HepG2 (cell line): ENCODE measurements around the gene RANBP3. TPM values are rescaled to one million over a fixed set of nuclear protein-coding genes. Genes with fewer than 3 reads are reported as not detected.

Experiments used
- BCL6 ChIP-seq: IDR thresholded peaks from 2 replicates; pipeline ENCODE4 v1.6.1; 2016; ENCODE audit warnings: missing genetic modification reagents, missing compliant biosample characterization
- CEBPB ChIP-seq: IDR thresholded peaks from 2 replicates; pipeline ENCODE4 v1.6.1; 2011; ENCODE audit warnings: low read depth, low read length, improper control_type of control experiment, borderline replicate concordance
- ERF ChIP-seq: IDR thresholded peaks from 2 replicates; pipeline ENCODE4 v1.6.1; 2018; ENCODE audit warnings: missing biosample characterization, missing genetic modification reagents
- FOSL1 ChIP-seq: sonication (generic); formaldehyde crosslinking; IDR thresholded peaks from 2 replicates; pipeline ENCODE4 v1.9.0; 2021; ENCODE audit warnings: missing genetic modification reagents, borderline replicate concordance
- HOXA3 ChIP-seq: sonication (generic); formaldehyde crosslinking; IDR thresholded peaks from 2 replicates; pipeline ENCODE4 v1.5.0; 2020; ENCODE audit warnings: missing genetic modification reagents
- KDM3A ChIP-seq: IDR thresholded peaks from 2 replicates; pipeline ENCODE4 v1.6.1; 2018; ENCODE audit warnings: low read depth, missing compliant biosample characterization
- MEF2D ChIP-seq: sonication (generic); formaldehyde crosslinking; IDR thresholded peaks from 2 replicates; pipeline ENCODE4 v1.5.1; 2020; ENCODE audit warnings: mild to moderate bottlenecking, missing genetic modification reagents
- NCOA2 ChIP-seq: sonication (generic); formaldehyde crosslinking; IDR thresholded peaks from 2 replicates; pipeline ENCODE4 v1.8.0; 2022; ENCODE audit warnings: inconsistent platforms
- RNF2 ChIP-seq: fragments of 450-650 bp; conservative IDR thresholded peaks from 2 replicates; pipeline ENCODE4 v1.6.1; 2016; ENCODE audit warnings: low read depth
- SALL1 ChIP-seq: sonication (generic); formaldehyde crosslinking; IDR thresholded peaks from 2 replicates; pipeline ENCODE4 v1.8.0; 2022; ENCODE audit warnings: mild to moderate bottlenecking, missing genetic modification reagents
- SALL2 ChIP-seq: sonication (generic); formaldehyde crosslinking; IDR thresholded peaks from 2 replicates; pipeline ENCODE4 v1.8.1; 2023; ENCODE audit warnings: mild to moderate bottlenecking, missing genetic modification reagents, inconsistent platforms
- ZNF3 ChIP-seq: IDR thresholded peaks from 2 replicates; pipeline ENCODE4 v1.7.0; 2017; ENCODE audit warnings: inconsistent platforms
- ZNF317 ChIP-seq: sonication (generic); formaldehyde crosslinking; IDR thresholded peaks from 2 replicates; pipeline ENCODE4 v1.5.0; 2020; ENCODE audit warnings: mild to moderate bottlenecking, missing genetic modification reagents
- ZNF337 ChIP-seq: sonication (generic); formaldehyde crosslinking; IDR thresholded peaks from 2 replicates; pipeline ENCODE4 v1.5.1; 2020; ENCODE audit warnings: missing genetic modification reagents, low read depth, mild to moderate bottlenecking, borderline replicate concordance
- ZNF430 ChIP-seq: sonication (generic); formaldehyde crosslinking; IDR thresholded peaks from 2 replicates; pipeline ENCODE4 v1.9.0; 2021; ENCODE audit warnings: mild to moderate bottlenecking, missing genetic modification reagents
- ZNF703 ChIP-seq: sonication (generic); formaldehyde crosslinking; IDR thresholded peaks from 2 replicates; pipeline ENCODE4 v1.5.1; 2020; ENCODE audit warnings: missing genetic modification reagents, mild to moderate bottlenecking, moderate library complexity, borderline replicate concordance
- ZSCAN29 ChIP-seq: sonication (generic); formaldehyde crosslinking; conservative IDR thresholded peaks from 2 replicates; pipeline ENCODE4 v1.4.0; 2020; ENCODE audit warnings: mild to moderate bottlenecking, missing genetic modification reagents
- polyA plus RNA-seq, 8 experiments: library from polyadenylated mRNA; depleted of rRNA in 3 of 8; stranded (reverse) in 7 of 8; unstranded in 1 of 8; fragments of >200 nt; fragmentation: Illumina TruSeq in 4 of 8; extraction: Trizol in 4 of 8; gene quantifications; 2 replicates each; pipeline versions ENCODE4 v1.2.1 to v1.2.3, GENCODE V29; 2011 to 2016; ENCODE audit warnings: low read depth in 4 of 8, missing spikeins in 1 of 8, mixed read lengths in 1 of 8; ENCODE audit not compliant: insufficient read depth in 1 of 8
- total RNA-seq, 5 experiments: library from RNA; depleted of rRNA; stranded (reverse); fragments of >200 nt; fragmentation: Illumina TruSeq; extraction: Trizol; gene quantifications; 2 replicates each; pipeline ENCODE4 v1.2.3, GENCODE V29; 2016; ENCODE audit warnings: low read depth in 1 of 5
- TF ChIP-seq, protein P1 (sequence below): sonication (generic); formaldehyde crosslinking; IDR thresholded peaks from 2 replicates; pipeline ENCODE4 v1.4.0; 2020; ENCODE audit warnings: missing genetic modification reagents
- TF ChIP-seq, protein P2 (sequence below): sonication (generic); formaldehyde crosslinking; IDR thresholded peaks from 2 replicates; pipeline ENCODE4 v1.4.0; 2020; ENCODE audit warnings: missing genetic modification reagents
- TF ChIP-seq, protein P3 (sequence below): sonication (generic); formaldehyde crosslinking; IDR thresholded peaks from 2 replicates; pipeline ENCODE4 v1.9.0; 2022; ENCODE audit warnings: missing genetic modification reagents, mild to moderate bottlenecking, borderline replicate concordance
- TF ChIP-seq, protein P4 (sequence below): sonication (generic); formaldehyde crosslinking; IDR thresholded peaks from 2 replicates; pipeline ENCODE4 v1.4.0; 2020; ENCODE audit warnings: mild to moderate bottlenecking, missing genetic modification reagents

RANBP3 gene
- total and polyA plus RNA-seq, 2 of the 13 experiments (the other 11 are each of a cell fraction or from before 2014, with no cell fraction given) = 39.5 to 149 TPM

DNA sequence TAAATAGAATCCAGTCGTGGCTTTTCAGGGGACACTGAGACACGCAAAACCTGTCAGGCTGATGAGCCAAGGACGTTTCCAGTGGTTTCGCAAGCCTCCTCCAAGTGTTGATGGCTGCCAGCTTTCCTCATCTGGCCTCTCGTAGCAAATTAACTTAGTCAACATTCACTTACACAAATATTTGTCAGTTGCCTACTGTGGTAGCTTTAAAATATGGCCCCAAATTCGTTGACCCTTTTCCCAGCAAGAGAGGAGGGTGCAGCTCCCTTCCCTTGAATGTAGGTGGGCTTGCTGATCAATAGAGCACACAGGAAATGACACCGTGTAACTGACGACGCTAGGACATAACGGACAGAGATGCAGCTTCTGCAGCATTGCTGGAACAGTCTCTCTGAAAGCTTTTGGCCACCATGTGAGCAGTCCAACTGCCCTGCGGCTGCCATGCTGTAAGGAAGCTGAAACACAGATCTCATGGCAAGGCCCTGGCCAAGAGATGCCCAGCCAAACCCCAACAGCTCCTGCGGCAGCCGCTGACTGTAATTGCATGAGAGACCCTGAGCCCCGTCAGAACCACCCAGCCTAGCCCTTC lies 5.5 kb upstream of the RANBP3 start (continued):
- TF ChIP-seq, protein P1, sequence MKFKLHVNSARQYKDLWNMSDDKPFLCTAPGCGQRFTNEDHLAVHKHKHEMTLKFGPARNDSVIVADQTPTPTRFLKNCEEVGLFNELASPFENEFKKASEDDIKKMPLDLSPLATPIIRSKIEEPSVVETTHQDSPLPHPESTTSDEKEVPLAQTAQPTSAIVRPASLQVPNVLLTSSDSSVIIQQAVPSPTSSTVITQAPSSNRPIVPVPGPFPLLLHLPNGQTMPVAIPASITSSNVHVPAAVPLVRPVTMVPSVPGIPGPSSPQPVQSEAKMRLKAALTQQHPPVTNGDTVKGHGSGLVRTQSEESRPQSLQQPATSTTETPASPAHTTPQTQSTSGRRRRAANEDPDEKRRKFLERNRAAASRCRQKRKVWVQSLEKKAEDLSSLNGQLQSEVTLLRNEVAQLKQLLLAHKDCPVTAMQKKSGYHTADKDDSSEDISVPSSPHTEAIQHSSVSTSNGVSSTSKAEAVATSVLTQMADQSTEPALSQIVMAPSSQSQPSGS (CRISPR knock-in tag) = 0 out of 2 replicates have a peak, but pooled peaks have one; percentile 41
- TF ChIP-seq ZNF317 (no peak), KDM3A (CRISPR knock-in tag) (0 out of 2 replicates have a peak, but pooled peaks have one; percentile 52), ZNF3 (CRISPR knock-in tag) (no peak), RNF2 (no peak), SALL2 (CRISPR knock-in tag) (no peak), NCOA2 (CRISPR knock-in tag) (peak; percentile 39; the same call in 1 of the 2 replicates), BCL6 (CRISPR knock-in tag) (peak; percentile 40; the same call in 1 of the 2 replicates), CEBPB (peak; percentile 83), HOXA3 (CRISPR knock-in tag) (peak; percentile 57), ERF (CRISPR knock-in tag) (peak; percentile 23; the same call in 1 of the 2 replicates), ZNF337 (no peak), SALL1 (CRISPR knock-in tag) (peak; percentile 76), FOSL1 (CRISPR knock-in tag) (no peak), ZSCAN29 (CRISPR knock-in tag) (0 out of 2 replicates have a peak, but pooled peaks have one; percentile 50), ZNF430 (0 out of 2 replicates have a peak, but pooled peaks have one; percentile 13), ZNF703 (CRISPR knock-in tag) (no peak), MEF2D (CRISPR knock-in tag) (peak; percentile 43; the same call in 1 of the 2 replicates)
- TF ChIP-seq, protein P2, sequence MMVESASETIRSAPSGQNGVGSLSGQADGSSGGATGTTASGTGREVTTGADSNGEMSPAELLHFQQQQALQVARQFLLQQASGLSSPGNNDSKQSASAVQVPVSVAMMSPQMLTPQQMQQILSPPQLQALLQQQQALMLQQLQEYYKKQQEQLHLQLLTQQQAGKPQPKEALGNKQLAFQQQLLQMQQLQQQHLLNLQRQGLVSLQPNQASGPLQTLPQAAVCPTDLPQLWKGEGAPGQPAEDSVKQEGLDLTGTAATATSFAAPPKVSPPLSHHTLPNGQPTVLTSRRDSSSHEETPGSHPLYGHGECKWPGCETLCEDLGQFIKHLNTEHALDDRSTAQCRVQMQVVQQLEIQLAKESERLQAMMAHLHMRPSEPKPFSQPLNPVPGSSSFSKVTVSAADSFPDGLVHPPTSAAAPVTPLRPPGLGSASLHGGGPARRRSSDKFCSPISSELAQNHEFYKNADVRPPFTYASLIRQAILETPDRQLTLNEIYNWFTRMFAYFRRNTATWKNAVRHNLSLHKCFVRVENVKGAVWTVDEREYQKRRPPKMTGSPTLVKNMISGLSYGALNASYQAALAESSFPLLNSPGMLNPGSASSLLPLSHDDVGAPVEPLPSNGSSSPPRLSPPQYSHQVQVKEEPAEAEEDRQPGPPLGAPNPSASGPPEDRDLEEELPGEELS = peak; percentile 81
- TF ChIP-seq, protein P3, sequence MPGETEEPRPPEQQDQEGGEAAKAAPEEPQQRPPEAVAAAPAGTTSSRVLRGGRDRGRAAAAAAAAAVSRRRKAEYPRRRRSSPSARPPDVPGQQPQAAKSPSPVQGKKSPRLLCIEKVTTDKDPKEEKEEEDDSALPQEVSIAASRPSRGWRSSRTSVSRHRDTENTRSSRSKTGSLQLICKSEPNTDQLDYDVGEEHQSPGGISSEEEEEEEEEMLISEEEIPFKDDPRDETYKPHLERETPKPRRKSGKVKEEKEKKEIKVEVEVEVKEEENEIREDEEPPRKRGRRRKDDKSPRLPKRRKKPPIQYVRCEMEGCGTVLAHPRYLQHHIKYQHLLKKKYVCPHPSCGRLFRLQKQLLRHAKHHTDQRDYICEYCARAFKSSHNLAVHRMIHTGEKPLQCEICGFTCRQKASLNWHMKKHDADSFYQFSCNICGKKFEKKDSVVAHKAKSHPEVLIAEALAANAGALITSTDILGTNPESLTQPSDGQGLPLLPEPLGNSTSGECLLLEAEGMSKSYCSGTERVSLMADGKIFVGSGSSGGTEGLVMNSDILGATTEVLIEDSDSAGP (CRISPR knock-in tag) = 0 out of 2 replicates have a peak, but pooled peaks have one; percentile 50
- TF ChIP-seq, protein P4, sequence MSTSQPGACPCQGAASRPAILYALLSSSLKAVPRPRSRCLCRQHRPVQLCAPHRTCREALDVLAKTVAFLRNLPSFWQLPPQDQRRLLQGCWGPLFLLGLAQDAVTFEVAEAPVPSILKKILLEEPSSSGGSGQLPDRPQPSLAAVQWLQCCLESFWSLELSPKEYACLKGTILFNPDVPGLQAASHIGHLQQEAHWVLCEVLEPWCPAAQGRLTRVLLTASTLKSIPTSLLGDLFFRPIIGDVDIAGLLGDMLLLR (CRISPR knock-in tag) = 0 out of 2 replicates have a peak, but pooled peaks have one; percentile 27
